ENCODE measurements around the gene SH3RF1.
"Not testable (repeated sequence)": the region's sequence is repeated elsewhere in the genome, so short reads cannot be mapped to it uniquely, and the experiment has no call there.

SH3RF1 gene

DNA sequence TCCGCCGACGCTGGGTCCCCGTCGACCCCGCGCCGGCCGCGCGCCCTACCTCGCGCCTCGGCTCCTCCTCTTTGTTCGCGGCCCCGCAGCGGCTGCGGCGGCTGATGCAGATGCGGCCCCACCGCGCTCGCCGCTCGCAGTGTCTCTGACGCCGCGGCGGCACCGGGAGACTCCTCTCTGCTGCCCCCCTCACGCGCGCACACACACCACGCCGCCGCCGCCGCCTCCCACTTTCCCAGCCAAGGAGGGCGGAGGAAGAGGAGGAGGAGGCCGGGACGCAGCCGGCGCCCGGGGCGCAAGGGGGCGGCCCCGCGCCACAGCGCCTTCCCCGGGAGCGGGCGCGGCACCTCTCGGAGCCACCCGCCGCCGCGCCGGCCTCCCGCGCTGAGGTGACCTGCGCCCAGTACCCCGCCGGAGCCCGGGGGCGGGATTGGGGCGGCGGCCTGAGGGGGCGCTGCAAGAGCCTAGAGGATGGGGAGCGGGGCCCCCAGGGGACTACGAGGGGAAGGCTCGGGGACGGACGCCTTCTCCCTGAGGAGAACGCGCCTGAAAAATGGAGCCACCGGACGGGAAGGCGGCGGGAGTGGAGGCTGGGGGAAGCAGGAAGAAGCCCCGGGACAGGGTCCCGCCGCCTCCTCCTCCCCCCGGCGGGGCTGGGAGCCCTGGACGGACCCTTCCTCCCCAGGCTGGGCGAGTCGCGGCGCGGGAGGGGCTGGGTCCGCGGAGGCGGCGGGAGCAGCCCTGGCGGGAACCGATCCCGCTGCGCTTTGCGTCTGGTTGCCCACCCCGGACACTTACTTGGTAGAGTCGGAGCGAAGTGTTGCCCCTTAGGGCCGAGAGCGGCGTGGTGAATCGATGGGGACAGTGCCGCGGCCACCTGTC is at the start of gene SH3RF1:
Gene SH3RF1 (minus strand): TSS at position 147 of the 882 bp plus-strand sequence. CDS start 1,744 bp downstream, outside the sequence.
- no peak for DNase-seq (ENCODE audit: low read depth)

DNA sequence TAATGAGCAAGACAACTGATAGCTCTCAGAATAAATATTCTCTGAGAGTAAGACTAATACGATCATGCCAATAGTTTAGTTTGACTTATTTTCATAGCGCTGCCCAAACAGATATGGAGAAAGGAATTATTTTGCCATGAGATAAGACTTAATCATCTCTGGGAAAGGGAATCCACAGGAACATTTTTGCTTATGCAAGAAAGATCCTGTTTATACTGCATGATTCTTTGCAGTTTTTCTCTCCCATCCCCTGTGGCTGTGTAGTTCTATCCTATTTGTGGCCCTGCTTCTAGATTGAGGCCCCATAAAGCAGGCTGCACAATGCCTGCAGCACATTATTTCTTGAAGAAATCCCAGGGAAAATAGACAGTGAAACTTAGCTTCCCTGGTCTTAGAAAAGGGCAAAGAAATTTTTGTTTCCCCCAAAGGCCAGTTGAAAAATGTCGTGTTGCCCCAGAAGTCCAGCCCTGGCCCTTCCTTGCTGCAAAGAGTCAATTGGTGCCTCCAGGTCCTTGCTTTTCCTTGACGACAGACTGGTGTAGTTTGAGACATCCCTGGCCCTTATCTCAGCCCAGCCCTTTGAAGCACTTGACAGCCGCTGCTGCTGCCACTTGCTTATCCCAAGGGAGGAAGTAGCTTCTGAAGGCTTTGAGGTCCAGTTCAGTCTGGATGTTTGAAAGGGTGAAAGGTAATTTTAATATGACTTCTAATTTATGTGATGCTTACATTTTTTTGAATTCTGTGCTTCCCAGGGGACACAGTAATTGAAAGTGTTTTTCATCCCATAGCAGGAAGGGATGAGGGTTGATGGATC is 45.0 kb upstream of the SH3RF1 start:
- no peak for DNase-seq (ENCODE audit: low read depth)

DNA sequence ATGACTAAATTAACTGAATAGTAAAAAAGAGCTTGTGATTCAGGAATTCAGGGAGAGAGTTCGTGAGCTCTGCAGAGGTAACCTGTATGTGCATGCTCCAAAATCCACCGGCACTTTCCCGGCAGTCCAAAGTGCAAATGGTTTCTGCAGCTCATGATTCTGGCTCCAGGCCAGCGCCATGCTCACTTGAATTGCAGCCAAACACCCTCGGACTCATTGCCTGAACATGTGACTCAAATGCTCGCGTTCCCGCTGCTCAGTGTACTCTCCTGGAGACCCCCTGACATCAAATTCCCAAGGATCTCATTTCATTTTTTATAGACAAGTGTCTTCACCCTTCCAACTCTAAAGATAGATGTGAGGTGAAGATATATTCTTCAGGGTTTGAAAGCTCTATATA is 44.1 kb upstream of the SH3RF1 start:
- DNase-seq (ENCODE audit: low read depth), result no peak

DNA sequence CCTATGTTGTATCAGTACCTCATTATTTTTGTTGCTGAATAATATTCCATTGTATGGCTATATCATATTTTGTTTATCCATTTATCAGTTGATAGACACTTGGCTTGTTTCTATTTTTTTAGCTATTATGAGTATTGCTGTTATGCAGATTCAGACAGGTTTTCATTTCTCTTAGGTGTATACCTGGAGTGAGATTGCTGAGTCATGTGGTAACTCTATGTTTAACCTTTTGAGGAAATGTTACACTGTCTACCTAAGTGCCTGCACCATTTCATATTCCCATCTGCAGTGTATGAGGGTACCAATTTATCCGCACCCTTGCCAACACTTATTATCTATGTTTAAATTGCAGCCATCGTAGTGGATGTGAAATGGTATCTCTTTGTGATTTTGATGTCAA is 43.0 kb upstream of the SH3RF1 start:
- DNase-seq (ENCODE audit: low read depth), result no peak

DNA sequence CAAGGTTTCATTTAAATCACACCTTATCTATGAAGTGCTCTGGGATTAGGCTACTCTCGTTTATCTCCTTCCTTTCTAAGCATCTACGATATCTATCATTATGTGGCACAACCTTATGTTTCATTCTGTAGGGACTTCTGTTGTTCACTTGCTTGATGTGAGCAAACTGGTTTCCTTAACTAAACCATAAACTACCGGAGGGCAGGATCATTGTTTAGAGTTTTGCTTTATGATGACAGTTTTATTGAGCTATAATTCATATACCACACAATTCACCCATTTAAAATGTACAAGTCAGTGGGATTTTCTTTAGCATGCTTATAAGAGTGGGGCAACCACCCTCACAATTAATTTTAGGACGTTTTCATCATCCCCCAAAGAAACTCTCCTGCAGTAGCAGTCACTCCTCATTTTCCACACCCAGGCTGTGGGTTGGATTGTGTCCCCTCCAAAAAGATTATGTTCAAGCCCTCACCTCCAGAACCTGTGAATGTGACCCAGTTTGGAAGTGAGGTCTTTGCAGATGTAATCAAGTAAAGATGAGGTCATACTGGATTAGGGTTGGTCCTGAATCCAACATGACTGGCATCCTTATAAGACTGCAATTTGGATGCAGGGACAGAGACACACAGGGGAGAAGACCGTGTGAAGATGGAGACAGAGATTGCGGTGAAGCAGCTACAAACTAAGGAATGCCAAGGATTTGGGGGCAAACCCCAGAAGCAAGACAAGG is 42.1 kb upstream of the SH3RF1 start:
- no peak for DNase-seq (ENCODE audit: low read depth)

DNA sequence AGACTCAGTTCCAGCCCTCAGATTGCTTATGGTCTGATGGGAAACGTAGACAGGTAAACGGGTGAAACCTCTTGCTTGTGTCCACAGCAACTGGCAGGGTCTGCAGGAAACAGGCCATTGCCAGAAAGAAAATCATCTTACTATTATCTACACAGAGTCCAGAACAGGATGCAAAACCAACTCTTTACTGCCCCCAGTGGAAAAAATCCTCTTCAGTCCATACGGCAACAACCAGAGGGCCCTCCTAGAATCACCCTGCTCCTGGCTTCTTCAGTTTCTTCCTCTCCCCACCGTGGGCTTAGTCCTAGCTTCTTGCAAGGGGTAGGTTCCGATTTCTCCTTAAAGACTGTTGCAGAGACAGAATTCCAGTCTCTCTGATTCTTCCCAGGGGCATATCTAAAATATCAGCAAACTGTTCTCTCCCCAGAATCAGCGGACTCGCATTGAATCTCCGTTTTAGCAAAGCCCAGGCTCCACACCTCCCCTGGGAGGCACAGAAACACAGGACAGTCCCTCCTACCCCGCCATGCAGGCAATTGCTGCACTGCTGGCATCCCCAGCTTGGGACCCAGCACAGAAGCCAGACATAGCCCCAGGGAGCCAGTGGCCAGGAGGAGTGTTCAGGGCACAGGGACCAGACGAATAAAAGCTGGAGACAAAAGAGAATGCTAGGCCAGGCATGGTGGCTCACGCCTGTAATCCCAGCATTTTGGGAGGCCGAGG is 41.0 kb upstream of the SH3RF1 start:
- DNase-seq (ENCODE audit: low read depth), result no peak

DNA sequence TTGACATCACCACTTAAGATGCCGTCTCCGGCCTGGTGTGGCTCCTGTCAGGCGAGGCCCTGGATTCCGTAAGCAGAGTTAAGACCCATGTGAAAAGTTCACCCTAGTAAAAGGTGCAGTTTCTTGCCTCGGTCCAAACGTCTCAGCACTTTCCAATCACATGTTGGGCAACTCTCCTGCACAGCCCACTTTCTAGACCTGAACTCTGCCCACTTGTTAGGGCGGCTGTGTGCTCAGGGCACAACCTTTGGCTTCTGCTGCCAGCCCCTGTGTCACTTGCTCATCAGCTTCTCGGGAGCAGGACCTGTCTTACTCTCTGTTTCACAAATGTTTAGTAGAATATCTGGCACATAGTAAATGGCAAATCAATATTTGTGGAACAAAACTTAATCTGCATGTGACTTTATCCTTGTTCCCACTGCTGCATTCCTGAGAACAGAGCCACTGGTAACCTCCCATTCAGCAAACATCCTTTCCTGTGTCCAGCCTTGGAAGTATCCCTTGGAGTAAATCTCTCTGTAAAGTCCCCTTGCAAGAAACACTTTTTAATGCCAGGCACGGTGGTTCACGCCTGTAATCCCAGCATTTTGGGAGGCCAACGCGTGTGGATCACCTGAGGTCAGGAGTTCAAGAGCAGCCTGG is 38.7 kb upstream of the SH3RF1 start:
- no peak for DNase-seq (ENCODE audit: low read depth)

DNA sequence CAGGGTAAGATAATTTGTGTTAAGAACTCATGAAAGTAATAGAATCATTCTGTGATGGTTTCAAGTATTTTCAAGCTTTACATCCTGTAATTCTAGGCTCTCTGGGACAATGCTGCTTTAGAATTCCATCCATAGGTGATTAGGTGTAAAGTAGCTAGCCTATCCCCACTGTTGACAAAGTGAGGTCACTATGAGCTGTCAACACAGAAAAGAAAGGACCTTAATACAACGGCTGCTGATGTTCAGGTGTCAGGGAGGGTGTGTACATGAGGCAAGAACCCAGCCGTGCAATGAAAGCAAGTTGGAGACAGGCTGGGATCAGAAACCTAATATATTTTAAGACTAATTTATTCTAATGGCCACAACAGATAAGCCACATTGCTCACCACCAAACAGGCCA is 36.8 kb upstream of the SH3RF1 start:
- DNase-seq (ENCODE audit: low read depth), result no peak

DNA sequence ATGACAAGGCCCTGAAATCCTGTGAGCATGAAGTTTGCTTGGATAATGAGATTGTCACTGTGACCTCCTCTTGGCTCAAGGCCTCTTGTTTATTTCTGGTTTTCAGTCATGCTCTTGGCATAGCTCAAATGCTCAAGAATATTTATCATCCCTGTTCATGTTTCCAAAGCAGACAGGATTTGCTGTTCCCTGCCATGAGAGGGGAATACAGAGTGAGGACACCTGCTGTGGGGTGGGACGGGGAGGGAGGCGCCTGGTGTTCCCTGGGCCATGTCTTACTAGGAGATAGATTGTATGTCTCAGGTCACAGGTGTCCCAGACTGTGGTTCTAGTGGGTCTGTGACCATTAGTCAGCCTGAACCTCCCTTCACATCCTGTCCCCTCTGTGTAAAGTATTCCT is 34.9 kb upstream of the SH3RF1 start:
- DNase-seq (ENCODE audit: low read depth), result no peak

DNA sequence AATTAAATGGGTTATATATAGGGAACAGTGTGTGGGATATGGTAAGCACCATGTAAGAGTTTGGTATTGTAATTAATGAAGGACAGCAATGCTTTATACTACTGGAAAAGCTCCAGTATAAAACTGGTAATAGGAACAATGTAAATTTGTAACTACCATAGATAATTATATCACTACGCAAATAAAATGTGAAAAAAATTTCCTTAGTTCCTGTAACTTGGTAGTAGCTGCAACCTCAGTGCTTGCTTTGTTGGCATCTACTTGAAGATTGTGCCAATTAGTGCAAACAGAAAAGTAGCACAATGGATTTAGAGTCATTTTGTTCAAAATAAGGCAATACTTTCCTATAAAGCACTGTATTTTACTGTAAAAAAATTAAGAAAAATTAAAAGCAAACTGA is 34.4 kb upstream of the SH3RF1 start:
- DNase-seq (ENCODE audit: low read depth), result no peak

DNA sequence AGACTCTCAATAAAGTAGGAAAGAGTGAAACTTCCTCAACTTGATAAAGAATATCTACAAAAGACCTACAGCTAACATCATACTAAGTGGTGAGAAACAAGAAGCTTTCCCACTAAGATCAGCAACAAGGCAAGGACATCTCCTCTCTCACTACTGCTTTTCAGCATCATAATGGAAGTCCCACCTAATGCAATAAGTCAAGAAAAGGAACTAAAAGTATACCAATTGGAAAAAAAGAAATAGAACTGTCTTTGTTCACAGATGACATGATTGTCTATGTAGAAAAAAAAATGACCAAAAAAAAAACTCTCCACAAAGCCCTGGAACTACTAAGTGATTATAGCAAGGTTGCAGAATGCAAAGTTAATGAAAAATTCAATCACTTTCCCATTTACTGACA is 25.1 kb upstream of the SH3RF1 start:
- DNase-seq (ENCODE audit: low read depth), result no peak

DNA sequence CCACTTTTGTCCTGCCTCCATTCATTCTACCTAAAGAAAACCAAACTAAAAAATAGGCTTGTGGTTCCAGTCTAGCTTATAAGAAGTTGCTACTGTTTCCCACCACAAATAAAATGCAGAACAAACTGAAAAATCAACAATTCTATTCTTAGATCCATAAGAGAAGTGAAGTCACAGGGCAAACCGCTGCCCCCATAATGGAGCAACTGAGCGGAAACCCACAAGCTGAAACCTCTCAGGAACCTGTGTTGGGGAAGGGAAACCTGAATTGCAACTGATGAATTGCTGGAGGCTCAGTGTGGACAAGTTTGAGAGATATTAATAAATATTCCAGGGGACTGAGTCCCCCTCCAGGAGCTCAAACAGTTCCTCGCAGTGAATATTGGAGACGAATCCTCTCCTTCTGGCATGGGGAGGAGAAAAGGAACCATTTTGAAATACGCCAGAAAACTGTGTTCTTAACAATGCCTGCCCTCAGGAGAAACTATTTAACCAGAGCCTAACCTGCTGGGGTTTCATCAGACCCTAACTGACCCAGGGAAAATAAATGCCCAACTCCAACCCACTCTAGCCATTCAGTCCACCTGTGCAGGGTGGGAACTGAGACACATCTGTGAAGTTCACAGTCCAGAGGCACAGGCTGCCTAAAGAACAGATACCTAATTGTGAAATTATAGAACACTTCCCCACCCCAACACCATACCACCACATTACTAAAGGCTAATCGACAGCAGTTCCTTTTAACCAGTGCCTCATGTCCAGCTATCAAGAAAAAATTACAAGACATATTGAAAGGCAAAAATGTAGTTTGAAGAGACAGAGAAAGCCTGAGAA is 22.8 kb upstream of the SH3RF1 start:
- no peak for DNase-seq (ENCODE audit: low read depth)

DNA sequence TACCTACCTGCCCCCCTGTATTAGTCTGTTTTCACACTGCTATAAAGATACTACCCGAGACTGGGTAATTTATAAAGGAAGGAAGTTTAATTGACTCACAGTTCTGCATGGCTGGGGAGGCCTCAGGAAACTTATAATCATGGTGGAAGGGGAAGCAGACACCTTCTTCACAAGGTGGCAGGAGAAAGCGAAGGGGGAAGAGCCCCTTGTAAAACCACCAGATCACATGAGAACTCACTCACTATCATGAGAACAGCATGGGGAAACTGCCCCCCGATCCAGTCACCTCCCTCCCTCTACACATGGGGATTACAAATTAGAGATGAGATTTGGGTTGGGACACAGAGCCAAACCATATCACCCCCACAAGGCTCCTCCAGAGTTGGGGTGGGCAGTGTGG is 17.2 kb upstream of the SH3RF1 start:
- DNase-seq (ENCODE audit: low read depth), result not testable (repeated sequence)

DNA sequence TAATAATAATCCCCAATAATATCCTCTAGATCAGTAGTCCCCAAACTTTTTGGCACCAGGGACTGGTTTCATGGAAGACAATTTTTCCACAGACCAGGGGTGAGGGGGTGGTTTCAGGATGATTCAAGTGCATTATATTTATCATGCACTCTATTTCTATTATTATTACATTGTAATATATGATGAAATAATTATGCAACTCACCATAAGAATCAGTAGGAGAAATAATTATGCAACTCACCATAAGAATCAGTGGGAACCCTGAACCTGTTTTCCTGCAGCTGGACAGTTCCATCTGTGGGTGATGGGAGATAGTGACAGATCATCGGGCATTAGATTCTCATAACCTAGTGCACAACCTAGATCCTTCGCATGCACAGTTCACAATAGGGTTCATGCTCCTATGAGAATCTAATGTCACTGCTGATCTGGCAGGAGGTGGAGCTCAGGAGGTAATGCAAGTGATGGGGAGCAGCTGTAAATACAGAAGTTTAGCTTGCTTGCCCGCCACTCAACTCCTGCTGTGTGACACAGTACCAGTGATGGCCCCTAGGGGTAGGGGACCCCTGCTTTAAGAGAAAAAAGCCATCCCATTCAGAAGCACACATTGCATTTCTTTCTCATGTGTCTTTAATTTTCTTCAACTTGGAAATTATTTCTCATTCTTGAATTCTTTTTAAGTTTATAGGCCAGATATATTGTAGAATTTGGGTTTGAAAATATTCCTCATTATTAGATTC is 16.0 kb upstream of the SH3RF1 start:
- DNase-seq (ENCODE audit: low read depth), result no peak

DNA sequence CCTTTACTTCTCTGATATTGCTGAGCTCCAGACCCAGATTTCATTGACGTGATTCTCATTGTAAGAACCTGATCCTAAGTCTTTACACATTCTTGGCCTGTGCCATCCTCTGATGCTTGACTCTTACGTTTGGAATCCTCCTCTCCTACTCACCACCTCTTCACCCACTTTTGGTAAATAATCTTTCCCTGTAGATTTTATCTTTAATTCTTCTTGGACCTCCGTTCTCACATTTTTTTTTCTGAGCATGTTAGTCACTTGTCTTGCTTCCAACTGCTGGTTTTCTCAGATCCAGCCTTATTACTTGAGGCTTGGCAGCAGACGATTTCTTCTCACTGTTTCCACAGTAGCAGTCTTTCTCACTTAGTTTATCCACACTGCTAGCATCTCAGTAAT is 12.4 kb upstream of the SH3RF1 start:
- no peak for DNase-seq (ENCODE audit: low read depth)

DNA sequence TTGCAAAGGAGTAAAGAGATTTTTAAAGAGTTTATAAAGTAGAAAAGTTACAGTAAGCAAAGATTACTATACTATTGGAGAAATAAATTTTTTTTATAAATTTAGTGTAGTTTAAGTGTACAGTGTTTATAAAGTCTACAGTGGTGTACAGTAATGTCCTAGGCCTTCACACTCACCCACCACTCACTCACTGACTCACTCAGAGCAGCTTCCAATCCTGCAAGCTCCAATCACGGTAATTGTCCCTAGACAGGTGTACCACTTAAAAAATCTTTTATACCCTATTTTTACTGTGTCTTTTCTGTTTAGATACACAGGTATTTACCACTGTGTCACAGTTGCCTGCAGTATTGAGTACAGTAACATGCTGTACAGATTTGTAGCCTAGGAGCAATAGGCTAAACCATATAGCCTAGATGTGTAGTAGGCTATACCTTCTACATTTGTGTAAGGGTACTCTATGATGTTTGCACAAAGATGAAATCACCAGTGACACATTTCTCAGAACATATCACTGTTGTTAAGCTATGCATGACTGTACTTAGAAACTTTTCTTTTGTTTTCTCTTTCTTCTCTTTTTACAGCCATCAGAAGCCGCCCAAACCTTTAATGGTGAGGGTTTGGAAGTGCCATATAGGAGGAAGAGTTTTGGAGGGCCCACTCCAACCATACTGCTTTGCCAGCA is 11.8 kb upstream of the SH3RF1 start:
- DNase-seq (ENCODE audit: low read depth), result no peak

DNA sequence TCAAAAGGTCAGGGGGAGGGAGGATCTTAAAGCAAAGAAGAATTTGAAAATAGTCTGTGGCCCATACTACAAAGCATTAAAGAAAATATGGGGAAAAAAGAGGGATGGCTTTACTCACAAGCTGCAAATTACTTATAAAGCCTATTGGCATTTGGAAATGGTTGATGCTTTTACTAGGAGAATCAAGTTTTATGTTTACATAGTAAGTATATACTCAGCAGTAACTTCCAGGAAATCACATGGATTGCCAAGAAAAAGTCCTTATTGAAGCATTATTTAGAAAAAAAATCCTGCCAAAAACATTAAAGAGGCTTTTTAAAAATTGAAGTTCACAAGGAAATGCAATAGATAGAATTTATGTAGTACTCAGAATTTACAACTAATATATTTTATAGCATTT is 8.4 kb upstream of the SH3RF1 start:
- DNase-seq (ENCODE audit: low read depth), result no peak

DNA sequence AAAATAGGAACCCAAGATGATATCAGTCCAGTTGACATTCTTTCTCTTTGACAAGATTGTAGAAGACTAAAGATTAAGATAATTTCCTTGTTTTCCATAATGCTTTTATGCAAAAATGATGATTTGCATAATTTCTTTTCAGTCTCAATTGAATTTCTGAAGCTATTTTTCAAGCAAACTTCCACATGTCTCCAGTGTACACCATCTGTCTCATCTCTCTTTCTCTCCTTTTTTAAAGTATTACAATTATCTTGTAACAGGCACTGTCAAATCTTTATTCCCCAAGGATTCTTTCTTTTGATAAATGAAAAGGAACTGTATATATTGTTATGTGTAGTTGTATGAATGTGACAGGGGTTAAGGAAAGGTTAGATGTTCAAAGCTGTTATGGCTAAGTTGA is 7.9 kb upstream of the SH3RF1 start:
- DNase-seq (ENCODE audit: low read depth), result no peak

DNA sequence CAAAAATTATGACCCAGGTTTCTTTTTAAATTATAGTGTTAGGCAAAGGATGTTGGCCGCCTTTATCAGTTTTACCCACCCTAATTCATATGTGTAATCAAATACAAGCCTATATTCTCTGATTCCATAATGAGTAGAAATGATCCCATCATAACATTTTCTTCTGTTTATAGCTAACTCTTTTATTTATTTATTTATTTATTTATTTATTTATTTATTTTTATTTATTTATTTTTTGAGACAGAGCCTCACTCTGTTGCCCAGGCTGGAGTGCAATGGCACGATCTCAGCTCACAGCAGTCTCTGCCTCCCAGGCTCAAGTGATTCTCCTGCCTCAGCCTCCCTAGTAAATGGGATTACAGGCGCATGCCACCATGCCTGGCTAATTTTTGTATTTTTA is 7.1 kb upstream of the SH3RF1 start:
- not testable (repeated sequence) for DNase-seq (ENCODE audit: low read depth)

Measured in stimulated activated CD4-positive, alpha-beta T cell treated with anti-CD3 and anti-CD28 coated beads, Interleukin-2, amount 100 ng/mL, for 4 hours (primary cell).